DND-41 (cell line): Measurements from ENCODE around the gene MAZ.

Experiments
- EZH2 ChIP-seq: IDR thresholded peaks from 3 replicates; pipeline ENCODE4 v1.6.1; 2012; ENCODE audit warnings: borderline replicate concordance, low read depth, mild to moderate bottlenecking, moderate library complexity, low read length, inconsistent platforms; ENCODE audit not compliant: severe bottlenecking
- TF ChIP-seq, protein P1 (sequence below): IDR thresholded peaks from 2 replicates; pipeline ENCODE4 v1.5.1; 2012; ENCODE audit warnings: borderline replicate concordance, low read length, moderate library complexity, mild to moderate bottlenecking; ENCODE audit not compliant: poor library complexity, severe bottlenecking; ENCODE audit errors: extremely low read depth

DNA sequence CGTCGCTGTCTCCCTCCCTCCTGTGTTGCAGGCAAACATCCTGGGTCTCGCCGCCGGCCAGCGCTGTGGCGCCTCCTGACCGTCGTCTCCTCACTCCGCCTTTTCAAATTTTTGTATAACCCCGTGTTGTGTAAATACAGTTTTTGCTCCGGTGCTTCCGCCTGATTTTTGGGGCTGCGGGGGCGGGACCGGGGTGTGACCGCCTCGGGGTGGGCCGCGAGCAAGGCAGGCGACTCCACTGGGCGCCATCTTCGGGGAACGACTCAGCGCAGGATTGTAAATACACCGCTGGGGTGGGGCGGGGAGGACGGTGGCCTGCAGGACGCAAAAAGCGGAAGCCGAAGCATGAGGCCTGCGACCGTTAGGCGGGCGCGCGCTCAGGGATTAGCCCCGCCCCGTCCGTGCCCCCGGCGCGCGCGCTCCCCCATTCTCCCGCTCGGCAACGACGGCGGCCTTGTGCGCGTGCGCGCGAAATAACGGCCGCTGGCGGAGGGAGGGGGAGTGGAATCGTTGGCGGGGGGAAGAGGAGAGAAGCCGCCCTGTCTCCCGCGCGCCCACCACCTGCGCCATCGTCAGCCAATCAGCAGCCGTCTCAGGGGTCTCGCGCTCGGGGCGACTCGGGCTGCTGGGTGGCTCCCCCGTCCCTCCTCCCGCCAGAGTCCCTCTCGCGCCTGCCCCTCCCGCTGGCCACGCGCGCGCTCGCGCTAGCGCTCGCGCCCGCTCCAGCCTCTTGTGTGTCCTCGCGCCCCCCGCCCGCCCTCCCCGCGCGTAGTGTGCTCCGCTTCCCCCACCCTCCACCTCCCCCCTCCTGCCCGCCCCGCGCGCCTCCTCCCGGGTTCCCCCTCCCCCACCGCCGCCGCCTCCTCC is 864 bp upstream of the MAZ start:
- TF ChIP-seq, protein P1, sequence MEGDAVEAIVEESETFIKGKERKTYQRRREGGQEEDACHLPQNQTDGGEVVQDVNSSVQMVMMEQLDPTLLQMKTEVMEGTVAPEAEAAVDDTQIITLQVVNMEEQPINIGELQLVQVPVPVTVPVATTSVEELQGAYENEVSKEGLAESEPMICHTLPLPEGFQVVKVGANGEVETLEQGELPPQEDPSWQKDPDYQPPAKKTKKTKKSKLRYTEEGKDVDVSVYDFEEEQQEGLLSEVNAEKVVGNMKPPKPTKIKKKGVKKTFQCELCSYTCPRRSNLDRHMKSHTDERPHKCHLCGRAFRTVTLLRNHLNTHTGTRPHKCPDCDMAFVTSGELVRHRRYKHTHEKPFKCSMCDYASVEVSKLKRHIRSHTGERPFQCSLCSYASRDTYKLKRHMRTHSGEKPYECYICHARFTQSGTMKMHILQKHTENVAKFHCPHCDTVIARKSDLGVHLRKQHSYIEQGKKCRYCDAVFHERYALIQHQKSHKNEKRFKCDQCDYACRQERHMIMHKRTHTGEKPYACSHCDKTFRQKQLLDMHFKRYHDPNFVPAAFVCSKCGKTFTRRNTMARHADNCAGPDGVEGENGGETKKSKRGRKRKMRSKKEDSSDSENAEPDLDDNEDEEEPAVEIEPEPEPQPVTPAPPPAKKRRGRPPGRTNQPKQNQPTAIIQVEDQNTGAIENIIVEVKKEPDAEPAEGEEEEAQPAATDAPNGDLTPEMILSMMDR, result peak; percentile 22
- no peak for TF ChIP-seq EZH2
